Ectodermal cell (in vitro differentiated cells): ENCODE measurements around the gene MAD1L1.

ENCODE experiments used
- H3K27ac ChIP-seq: 2 replicates; pipeline ENCODE4 v1.7.0; 2013; ENCODE audit warnings: mild to moderate bottlenecking, low read depth, low read length; ENCODE audit not compliant: insufficient read depth, poor library complexity, severe bottlenecking
- H3K27me3 ChIP-seq: 2 replicates; pipeline ENCODE4 v1.7.0; 2013; ENCODE audit warnings: mild to moderate bottlenecking, low read length; ENCODE audit not compliant: insufficient read depth, control insufficient read depth, poor library complexity, severe bottlenecking
- H3K36me3 ChIP-seq: one replicate; pipeline ENCODE4 v1.7.0; 2013; ENCODE audit warnings: low read length; ENCODE audit not compliant: control insufficient read depth, insufficient read depth
- H3K4me1 ChIP-seq: one replicate; pipeline ENCODE4 v1.7.0; 2013; ENCODE audit warnings: low read length; ENCODE audit not compliant: control insufficient read depth, insufficient read depth
- H3K4me3 ChIP-seq: 2 replicates; pipeline ENCODE4 v1.7.0; 2013; ENCODE audit warnings: low read depth, low read length, control low read depth; ENCODE audit not compliant: insufficient read depth
- H3K9me3 ChIP-seq: 2 replicates; pipeline ENCODE4 v1.7.0; 2013; ENCODE audit warnings: mild to moderate bottlenecking, low read length, moderate library complexity; ENCODE audit not compliant: control insufficient read depth
- WGBS, 2 experiments: methylation state at CpG; one replicate each; pipeline ENCODE4 v1.1.7; 2013; ENCODE audit warnings: missing lambda C conversion rate in 2 of 2; 5-methylcytosine and 5-hydroxymethylcytosine counted together

Gene MAD1L1

GRCh38 chr7:2211259-2211880 lies 21.4 kb downstream of the MAD1L1 start:
- H3K4me3 ChIP-seq = no peak overlapping the region
- WGBS, 2 experiments = 94% methylated on average over 15 of the region's 15 CpGs
- H3K4me1 ChIP-seq = no peaks in the 10 kb centered on the region
- no peaks in the 10 kb centered on the region for H3K27me3 ChIP-seq
- peaks cover 46% of the 10 kb centered on the region for H3K36me3 ChIP-seq
- no peak overlapping the region for H3K27ac ChIP-seq
- no peaks in the 10 kb centered on the region for H3K9me3 ChIP-seq

- H3K4me1 ChIP-seq = no peaks in the 10 kb centered on the region
- no peak overlapping the region for H3K27ac ChIP-seq
- H3K4me3 ChIP-seq = no peak overlapping the region
- no peaks in the 10 kb centered on the region for H3K9me3 ChIP-seq
- peaks cover 39% of the 10 kb centered on the region for H3K36me3 ChIP-seq
- 94 to 95% methylated on average over 30 of the region's 30 CpGs for WGBS, 2 experiments
- no peaks in the 10 kb centered on the region for H3K27me3 ChIP-seq
Observed at GRCh38 chr7:2210551-2211258, 22.0 kb downstream of the MAD1L1 start.

GRCh38 chr7:2209961-2210323 lies 22.8 kb downstream of the MAD1L1 start:
- no peak overlapping the region for H3K4me3 ChIP-seq

GRCh38 chr7:2209146-2209960 lies 23.4 kb downstream of the MAD1L1 start:
- WGBS, 2 experiments = 75% methylated on average over 21 of the region's 21 CpGs
- peaks cover 27% of the 10 kb centered on the region for H3K36me3 ChIP-seq
- H3K4me3 ChIP-seq = no peak overlapping the region
- H3K9me3 ChIP-seq = no peaks in the 10 kb centered on the region
- H3K27ac ChIP-seq = no peak overlapping the region
- no peaks in the 10 kb centered on the region for H3K4me1 ChIP-seq
- H3K27me3 ChIP-seq = no peaks in the 10 kb centered on the region

More at GRCh38 chr7:2209961-2210323, 22.8 kb downstream of the MAD1L1 start:
- WGBS, 2 experiments = 93% methylated on average over 8 of the region's 8 CpGs
- H3K36me3 ChIP-seq = peaks cover 33% of the 10 kb centered on the region
- H3K9me3 ChIP-seq = no peaks in the 10 kb centered on the region
- no peaks in the 10 kb centered on the region for H3K4me1 ChIP-seq
- H3K27me3 ChIP-seq = no peaks in the 10 kb centered on the region
- no peak overlapping the region for H3K27ac ChIP-seq

- no peaks in the 10 kb centered on the region for H3K9me3 ChIP-seq
- no peak overlapping the region for H3K4me3 ChIP-seq
- H3K36me3 ChIP-seq = peaks cover 25% of the 10 kb centered on the region
- H3K27me3 ChIP-seq = no peaks in the 10 kb centered on the region
- WGBS, 2 experiments = 84 to 85% methylated on average over 16 of the region's 16 CpGs
- no peaks in the 10 kb centered on the region for H3K4me1 ChIP-seq
- H3K27ac ChIP-seq = no peak overlapping the region
Observed at GRCh38 chr7:2208712-2209111, 24.0 kb downstream of the MAD1L1 start.

GRCh38 chr7:2205036-2205780 lies 27.5 kb downstream of the MAD1L1 start:
- no peaks in the 10 kb centered on the region for H3K27me3 ChIP-seq
- peaks cover 8% of the 10 kb centered on the region for H3K4me1 ChIP-seq
- WGBS, 2 experiments = 94 to 95% methylated on average over 16 of the region's 16 CpGs
- no peak overlapping the region for H3K4me3 ChIP-seq
- H3K27ac ChIP-seq = no peak overlapping the region
- H3K36me3 ChIP-seq = peaks cover 13% of the 10 kb centered on the region
- H3K9me3 ChIP-seq = no peaks in the 10 kb centered on the region

GRCh38 chr7:2204446-2204845 lies 28.3 kb downstream of the MAD1L1 start:
- Histone ChIP-seq H3K27me3 (no peaks in the 10 kb centered on the region), H3K36me3 (peaks cover 13% of the 10 kb centered on the region), H3K4me3 (no peak overlapping the region), H3K4me1 (peaks cover 8% of the 10 kb centered on the region), H3K27ac (no peak overlapping the region), H3K9me3 (no peaks in the 10 kb centered on the region)
- 96 to 97% methylated on average over 11 of the region's 11 CpGs for WGBS, 2 experiments

GRCh38 chr7:2203766-2204300 lies 28.9 kb downstream of the MAD1L1 start:
- 87 to 90% methylated on average over 13 of the region's 13 CpGs for WGBS, 2 experiments
- H3K36me3 ChIP-seq = peaks cover 13% of the 10 kb centered on the region
- no peak overlapping the region for H3K4me3 ChIP-seq
- no peak overlapping the region for H3K27ac ChIP-seq
- no peaks in the 10 kb centered on the region for H3K27me3 ChIP-seq
- peaks cover 8% of the 10 kb centered on the region for H3K4me1 ChIP-seq
- H3K9me3 ChIP-seq = no peaks in the 10 kb centered on the region

- WGBS, 2 experiments = 82 to 87% methylated on average over 20 of the region's 20 CpGs
- Histone ChIP-seq H3K9me3 (no peaks in the 10 kb centered on the region), H3K4me1 (peaks cover 8% of the 10 kb centered on the region), H3K27me3 (no peaks in the 10 kb centered on the region), H3K36me3 (peaks cover 11% of the 10 kb centered on the region), H3K4me3 (no peak overlapping the region), H3K27ac (no peak overlapping the region)
Observed at GRCh38 chr7:2202901-2203765, 29.6 kb downstream of the MAD1L1 start.
